Hepatocyte (in vitro differentiated cells): ENCODE data around the gene NPVF. TPM values are rescaled to one million over a fixed set of nuclear protein-coding genes. Genes with fewer than 3 reads are reported as not detected.

ENCODE experiments used
- DNase-seq: peaks from one replicate; pipeline ENCODE4 v3.0.0-alpha.2; 2016; ENCODE audit warnings: low spot score
- H2AFZ ChIP-seq: fragments of 200-600 bp; sonication (generic); 2 replicates; pipeline ENCODE4 v1.6.0; 2016; ENCODE audit warnings: antibody characterized with exemption, mild to moderate bottlenecking
- H3K27ac ChIP-seq: fragments of 200-600 bp; sonication (generic); 2 replicates; pipeline ENCODE4 v1.5.1; 2016; ENCODE audit warnings: mild to moderate bottlenecking
- H3K27me3 ChIP-seq: fragments of 200-600 bp; sonication (generic); 2 replicates; pipeline ENCODE4 v1.6.1; 2016
- H3K36me3 ChIP-seq: fragments of 200-600 bp; sonication (generic); replicated peaks from 2 replicates; pipeline ENCODE4 v1.5.1; 2016; ENCODE audit warnings: low read depth; ENCODE audit not compliant: insufficient read depth
- H3K4me1 ChIP-seq: fragments of 200-600 bp; sonication (generic); 2 replicates; pipeline ENCODE4 v1.5.1; 2016; ENCODE audit warnings: mild to moderate bottlenecking, moderate library complexity; ENCODE audit not compliant: insufficient read depth
- H3K4me2 ChIP-seq: fragments of 200-600 bp; sonication (generic); 2 replicates; pipeline ENCODE4 v1.6.0; 2016
- H3K4me3 ChIP-seq: fragments of 200-600 bp; sonication (generic); 2 replicates; pipeline ENCODE4 v1.5.1; 2016; ENCODE audit warnings: mild to moderate bottlenecking
- H3K79me2 ChIP-seq: fragments of 200-600 bp; sonication (generic); 2 replicates; pipeline ENCODE4 v1.6.0; 2017; ENCODE audit warnings: mild to moderate bottlenecking
- H3K9me2 ChIP-seq: fragments of 200-600 bp; sonication (generic); replicated peaks from 2 replicates; pipeline ENCODE4 v1.6.0; 2017; ENCODE audit warnings: mild to moderate bottlenecking; ENCODE audit not compliant: insufficient read depth
- H3K9me3 ChIP-seq: fragments of 200-600 bp; sonication (generic); 2 replicates; pipeline ENCODE4 v1.5.1; 2016; ENCODE audit warnings: low read depth, mild to moderate bottlenecking
- H4K20me1 ChIP-seq: fragments of 200-600 bp; sonication (generic); 2 replicates; pipeline ENCODE4 v1.6.0; 2016; ENCODE audit warnings: mild to moderate bottlenecking; ENCODE audit not compliant: insufficient read depth, poor library complexity, severe bottlenecking
- EZH2 ChIP-seq: fragments of 200-600 bp; sonication (generic); IDR thresholded peaks from 2 replicates; pipeline ENCODE4 v1.6.1; 2016; ENCODE audit warnings: antibody characterized with exemption, mild to moderate bottlenecking, borderline replicate concordance
- EZH2phosphoT487 ChIP-seq: fragments of 200-600 bp; sonication (generic); IDR thresholded peaks from one replicate; pipeline ENCODE4 v1.6.1; 2018; ENCODE audit warnings: antibody characterized with exemption, mild to moderate bottlenecking, low read depth, moderate library complexity; ENCODE audit not compliant: unreplicated experiment, severe bottlenecking
- WGBS: methylation state at CpG from one replicate; pipeline ENCODE4 v1.1.6; 2016; ENCODE audit warnings: low lambda C conversion rate; ENCODE audit errors: missing lambda C conversion rate; 5-methylcytosine and 5-hydroxymethylcytosine counted together
- polyA plus RNA-seq: library from polyadenylated mRNA; unstranded; fragments of >200 nt; fragmentation: Nextera tagmentation; extraction: Ambion mirVana; gene quantifications from 2 replicates; pipeline ENCODE4 v1.2.1, GENCODE V29; 2016
- total RNA-seq: library from RNA; depleted of rRNA; stranded (reverse); fragments of >200 nt; gene quantifications from 2 replicates; pipeline ENCODE4 v1.2.3, GENCODE V29; 2014
- TF ChIP-seq, protein P1 (sequence below): fragments of 200-600 bp; sonication (generic); IDR thresholded peaks from 2 replicates; pipeline ENCODE4 v1.5.1; 2016; ENCODE audit warnings: antibody characterized with exemption, mild to moderate bottlenecking; ENCODE audit not compliant: poor library complexity

NPVF gene
- total and polyA plus RNA-seq, 2 experiments from 2014 or later: not detected

DNA sequence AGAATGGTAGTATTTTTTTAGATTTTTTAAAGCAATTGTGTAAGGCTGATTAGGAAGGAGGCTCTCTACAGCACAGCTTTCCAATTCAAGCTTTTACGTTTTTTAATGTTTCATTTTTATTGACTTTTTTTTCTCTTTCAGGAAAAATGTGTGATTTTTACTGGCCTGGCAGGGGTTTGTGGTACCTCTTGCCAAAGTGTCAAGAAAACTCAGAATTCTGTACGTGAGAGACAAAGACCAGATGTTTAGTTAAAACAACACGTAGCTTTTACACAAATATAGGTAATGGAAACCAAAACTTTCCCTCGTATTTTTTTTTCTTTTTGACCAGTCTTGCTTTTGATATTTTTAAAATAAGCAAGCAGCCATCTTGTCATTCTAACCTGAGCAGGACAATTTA lies 6.0 kb upstream of the NPVF start:
- no peak overlapping the region for H3K4me3 ChIP-seq
- 63% methylated on average over 4 of the region's 4 CpGs for WGBS
- H3K79me2 ChIP-seq: no peaks in the 10 kb centered on the region
- no peak for DNase-seq
- H3K36me3 ChIP-seq: no peaks in the 10 kb centered on the region
- H2AFZ ChIP-seq: no peak overlapping the region
- H4K20me1 ChIP-seq: no peaks in the 10 kb centered on the region
- H3K9me3 ChIP-seq: no peaks in the 10 kb centered on the region
- no peak overlapping the region for H3K27ac ChIP-seq
- no peaks in the 10 kb centered on the region for H3K27me3 ChIP-seq
- H3K9me2 ChIP-seq: no peaks in the 10 kb centered on the region
- no peak overlapping the region for H3K4me2 ChIP-seq
- TF ChIP-seq, protein P1, sequence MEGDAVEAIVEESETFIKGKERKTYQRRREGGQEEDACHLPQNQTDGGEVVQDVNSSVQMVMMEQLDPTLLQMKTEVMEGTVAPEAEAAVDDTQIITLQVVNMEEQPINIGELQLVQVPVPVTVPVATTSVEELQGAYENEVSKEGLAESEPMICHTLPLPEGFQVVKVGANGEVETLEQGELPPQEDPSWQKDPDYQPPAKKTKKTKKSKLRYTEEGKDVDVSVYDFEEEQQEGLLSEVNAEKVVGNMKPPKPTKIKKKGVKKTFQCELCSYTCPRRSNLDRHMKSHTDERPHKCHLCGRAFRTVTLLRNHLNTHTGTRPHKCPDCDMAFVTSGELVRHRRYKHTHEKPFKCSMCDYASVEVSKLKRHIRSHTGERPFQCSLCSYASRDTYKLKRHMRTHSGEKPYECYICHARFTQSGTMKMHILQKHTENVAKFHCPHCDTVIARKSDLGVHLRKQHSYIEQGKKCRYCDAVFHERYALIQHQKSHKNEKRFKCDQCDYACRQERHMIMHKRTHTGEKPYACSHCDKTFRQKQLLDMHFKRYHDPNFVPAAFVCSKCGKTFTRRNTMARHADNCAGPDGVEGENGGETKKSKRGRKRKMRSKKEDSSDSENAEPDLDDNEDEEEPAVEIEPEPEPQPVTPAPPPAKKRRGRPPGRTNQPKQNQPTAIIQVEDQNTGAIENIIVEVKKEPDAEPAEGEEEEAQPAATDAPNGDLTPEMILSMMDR: no peak
- TF ChIP-seq EZH2 (no peak), EZH2phosphoT487 (no peak)
- no peaks in the 10 kb centered on the region for H3K4me1 ChIP-seq

DNA sequence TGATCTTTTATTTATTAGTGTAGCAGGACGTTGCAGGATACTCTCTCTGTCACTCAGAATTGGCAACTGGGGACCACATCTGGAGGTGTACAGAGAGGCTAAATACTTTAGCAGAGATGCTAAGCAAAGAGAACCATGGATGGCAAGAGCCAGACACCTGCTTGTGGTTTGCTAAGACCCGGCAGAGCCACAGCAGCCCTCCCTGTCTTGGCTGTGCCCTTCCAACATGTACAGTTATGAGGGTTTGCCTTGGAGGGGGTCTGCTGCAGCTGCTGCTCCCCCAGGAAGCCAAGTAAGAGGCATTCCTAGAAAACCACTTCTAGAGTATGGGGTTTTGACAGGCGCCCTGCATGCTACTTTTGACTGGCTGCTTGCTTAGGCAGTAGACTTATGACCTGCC lies 5.1 kb downstream of the NPVF start:
- H3K79me2 ChIP-seq: no peaks in the 10 kb centered on the region
- no peaks in the 10 kb centered on the region for H4K20me1 ChIP-seq
- no peaks in the 10 kb centered on the region for H3K36me3 ChIP-seq
- no peaks in the 10 kb centered on the region for H3K27me3 ChIP-seq
- H3K9me2 ChIP-seq: no peaks in the 10 kb centered on the region
- TF ChIP-seq, protein P1: no peak
- TF ChIP-seq EZH2phosphoT487: no peak
- no peak for TF ChIP-seq EZH2
- no peak overlapping the region for H3K27ac ChIP-seq
- DNase-seq: no peak
- H2AFZ ChIP-seq: no peak overlapping the region
- H3K9me3 ChIP-seq: no peaks in the 10 kb centered on the region
- no peak overlapping the region for H3K4me3 ChIP-seq
- 94% methylated on average over 3 of the region's 3 CpGs for WGBS
- no peak overlapping the region for H3K4me2 ChIP-seq
- H3K4me1 ChIP-seq: no peaks in the 10 kb centered on the region

- H3K4me2 ChIP-seq: no peak overlapping the region
- no peak for DNase-seq
- no peaks in the 10 kb centered on the region for H4K20me1 ChIP-seq
- no peaks in the 10 kb centered on the region for H3K36me3 ChIP-seq
- H3K79me2 ChIP-seq: no peaks in the 10 kb centered on the region
- no peak overlapping the region for H2AFZ ChIP-seq
- H3K9me2 ChIP-seq: no peaks in the 10 kb centered on the region
- H3K4me1 ChIP-seq: no peaks in the 10 kb centered on the region
- no peaks in the 10 kb centered on the region for H3K27me3 ChIP-seq
- TF ChIP-seq, protein P1: no peak
- TF ChIP-seq EZH2phosphoT487: no peak
- TF ChIP-seq EZH2: no peak
- H3K9me3 ChIP-seq: no peaks in the 10 kb centered on the region
- WGBS: 89% methylated on average over 5 of the region's 5 CpGs
- no peak overlapping the region for H3K4me3 ChIP-seq
- no peak overlapping the region for H3K27ac ChIP-seq
Observed at GRCh38 chr7:25222666-25223065, 5.6 kb downstream of the NPVF start.

GRCh38 chr7:25221009-25221408 lies 7.3 kb downstream of the NPVF start:
- no peak for TF ChIP-seq EZH2
- TF ChIP-seq EZH2phosphoT487: no peak
- TF ChIP-seq, protein P1: no peak
- DNase-seq: no peak
- no peaks in the 10 kb centered on the region for H3K79me2 ChIP-seq
- H4K20me1 ChIP-seq: no peaks in the 10 kb centered on the region
- 98% methylated on average over 2 of the region's 2 CpGs for WGBS
- H3K4me1 ChIP-seq: no peaks in the 10 kb centered on the region
- H3K4me3 ChIP-seq: no peak overlapping the region
- H2AFZ ChIP-seq: no peak overlapping the region
- H3K27me3 ChIP-seq: no peaks in the 10 kb centered on the region
- no peak overlapping the region for H3K4me2 ChIP-seq
- H3K9me3 ChIP-seq: no peaks in the 10 kb centered on the region
- no peak overlapping the region for H3K27ac ChIP-seq
- H3K36me3 ChIP-seq: no peaks in the 10 kb centered on the region
- H3K9me2 ChIP-seq: no peaks in the 10 kb centered on the region
